ENCODE data around the gene CD180. TPM values are rescaled to one million over a fixed set of nuclear protein-coding genes. Genes with fewer than 3 reads are reported as not detected.

CD180 gene
- total RNA-seq, 1 experiment from 2014 or later, result not detected

GRCh38 chr5:67244345-67244793 is 47.8 kb upstream of the CD180 start:
- BruUV-seq (replicated peaks), result no TSS peak
- intact Hi-C loops (cut with micrococcal nuclease), result loop anchor here (10.0 kb wide), 2 partner anchors 250 to 1220 kb away; no protein-coding TSS in a partner anchor
- Histone ChIP-seq H3K9me3 (ENCODE audit: control insufficient read depth in 1 of 2, insufficient read depth in 1 of 2, low read depth in 1 of 2, low read length in 2 of 2) (no peaks in the 10 kb centered on the region), H4K20me1 (ENCODE audit: insufficient read depth) (no peaks in the 10 kb centered on the region), H3K4me1 (ENCODE audit: control insufficient read depth in 1 of 2, insufficient read depth in 2 of 2, low read length in 2 of 2) (no peaks in the 10 kb centered on the region), H3K79me2 (ENCODE audit: insufficient read depth, low read length) (no peaks in the 10 kb centered on the region), H3K4me2 (ENCODE audit: low read length) (no peak overlapping the region), H3K36me3 (ENCODE audit: control insufficient read depth in 1 of 2, insufficient read depth in 2 of 2, low read length in 2 of 2) (no peaks in the 10 kb centered on the region), H3K4me3 (replicated peaks in 1 of 2; ENCODE audit: low read depth in 1 of 2, low read length in 2 of 2) (no peak overlapping the region), H3K27ac (ENCODE audit: low read depth, low read length) (no peak overlapping the region), H3K9ac (ENCODE audit: low read length) (no peak overlapping the region), H2AFZ (ENCODE audit: low read depth, low read length, poor library complexity, severe bottlenecking) (no peak overlapping the region), H3K27me3 (ENCODE audit: insufficient read depth, low read length) (no peaks in the 10 kb centered on the region), H3K9me2 (ENCODE audit: insufficient read depth) (no peaks in the 10 kb centered on the region)
- ATAC-seq (no peak), DNase-seq (ENCODE audit: low read depth, low spot score) (no peak)
- RAD21 ChIA-PET (ENCODE audit: low non-redundant PET in 1 of 2, low total read pairs in 2 of 2, uncharacterized antibody in 2 of 2, unreplicated experiment in 2 of 2), result no interaction called here
- POLR2A ChIA-PET, result no interaction called here
- CTCF ChIA-PET, result interaction anchor here (3.7 kb wide), 1 partner anchor 1008 kb away, joined by 47 read pairs; no protein-coding TSS in a partner anchor
- no peak for TF ChIP-seq EGR1 (IDR thresholded peaks at IDR 0.05; ENCODE audit: low read depth)
- TF ChIP-seq JUND (IDR thresholded peaks at IDR 0.05), result no peak
- TF ChIP-seq ELF1 (IDR thresholded peaks at IDR 0.05; ENCODE audit: borderline replicate concordance, low read depth), result no peak
- no peak for TF ChIP-seq EZH2phosphoT487 (IDR thresholded peaks at IDR 0.05; ENCODE audit: borderline replicate concordance)
- TF ChIP-seq ATF3 (IDR thresholded peaks at IDR 0.05), result no peak
- no peak for TF ChIP-seq TCF7L2 (IDR thresholded peaks at IDR 0.05; ENCODE audit: borderline replicate concordance, extremely low read depth, insufficient read depth, insufficient read length)
- no peak for TF ChIP-seq ZBTB33 (IDR thresholded peaks at IDR 0.05; ENCODE audit: extremely low read depth, insufficient replicate concordance, low read length)

GRCh38 chr5:67243944-67244343 is 47.3 kb upstream of the CD180 start:
- no peak overlapping the region for H3K4me2 ChIP-seq (ENCODE audit: low read length)
- H3K9me2 ChIP-seq (ENCODE audit: insufficient read depth), result no peaks in the 10 kb centered on the region
- H3K9ac ChIP-seq (ENCODE audit: low read length), result no peak overlapping the region
- H3K36me3 ChIP-seq (ENCODE audit: control insufficient read depth in 1 of 2, insufficient read depth in 2 of 2, low read length in 2 of 2), result no peaks in the 10 kb centered on the region
- intact Hi-C loops (cut with micrococcal nuclease), result loop anchor here (10.0 kb wide), 2 partner anchors 251 to 1221 kb away; no protein-coding TSS in a partner anchor
- H4K20me1 ChIP-seq (ENCODE audit: insufficient read depth), result no peaks in the 10 kb centered on the region
- no peaks in the 10 kb centered on the region for H3K27me3 ChIP-seq (ENCODE audit: insufficient read depth, low read length)
- H3K9me3 ChIP-seq (ENCODE audit: control insufficient read depth in 1 of 2, insufficient read depth in 1 of 2, low read depth in 1 of 2, low read length in 2 of 2), result no peaks in the 10 kb centered on the region
- DNase-seq (ENCODE audit: low read depth, low spot score), result no peak
- no peak for ATAC-seq
- no peak for TF ChIP-seq JUND (IDR thresholded peaks at IDR 0.05)
- no peak for TF ChIP-seq YY1 (IDR thresholded peaks at IDR 0.05; ENCODE audit: extremely low read depth, insufficient replicate concordance, low read depth, low read length)
- no peak for TF ChIP-seq POLR2AphosphoS5 (IDR thresholded peaks at IDR 0.05; ENCODE audit: low read depth, low read length)
- no peaks in the 10 kb centered on the region for H3K79me2 ChIP-seq (ENCODE audit: insufficient read depth, low read length)
- CTCF ChIA-PET, result interaction anchor here (3.7 kb wide), 1 partner anchor 1009 kb away, joined by 47 read pairs; no protein-coding TSS in a partner anchor
- BruUV-seq (replicated peaks), result no TSS peak
- H3K4me1 ChIP-seq (ENCODE audit: control insufficient read depth in 1 of 2, insufficient read depth in 2 of 2, low read length in 2 of 2), result no peaks in the 10 kb centered on the region
- RAD21 ChIA-PET (ENCODE audit: low non-redundant PET in 1 of 2, low total read pairs in 2 of 2, uncharacterized antibody in 2 of 2, unreplicated experiment in 2 of 2), result no interaction called here
- POLR2A ChIA-PET, result no interaction called here
- H3K27ac ChIP-seq (ENCODE audit: low read depth, low read length), result no peak overlapping the region
- H3K4me3 ChIP-seq (replicated peaks in 1 of 2; ENCODE audit: low read depth in 1 of 2, low read length in 2 of 2), result no peak overlapping the region
- H2AFZ ChIP-seq (ENCODE audit: low read depth, low read length, poor library complexity, severe bottlenecking), result no peak overlapping the region

Data from HCT116 (cell line).